Measurements from ENCODE around the gene STUB1. TPM values are rescaled to one million over a fixed set of nuclear protein-coding genes. Genes with fewer than 3 reads are reported as not detected.

The STUB1 gene
- total and polyA plus RNA-seq, 2 experiments from 2014 or later, result 91.7 to 108 TPM

GRCh38 chr16:727291-727977, 47.2 kb downstream of the STUB1 start (continued):
- TF ChIP-seq, protein P1, sequence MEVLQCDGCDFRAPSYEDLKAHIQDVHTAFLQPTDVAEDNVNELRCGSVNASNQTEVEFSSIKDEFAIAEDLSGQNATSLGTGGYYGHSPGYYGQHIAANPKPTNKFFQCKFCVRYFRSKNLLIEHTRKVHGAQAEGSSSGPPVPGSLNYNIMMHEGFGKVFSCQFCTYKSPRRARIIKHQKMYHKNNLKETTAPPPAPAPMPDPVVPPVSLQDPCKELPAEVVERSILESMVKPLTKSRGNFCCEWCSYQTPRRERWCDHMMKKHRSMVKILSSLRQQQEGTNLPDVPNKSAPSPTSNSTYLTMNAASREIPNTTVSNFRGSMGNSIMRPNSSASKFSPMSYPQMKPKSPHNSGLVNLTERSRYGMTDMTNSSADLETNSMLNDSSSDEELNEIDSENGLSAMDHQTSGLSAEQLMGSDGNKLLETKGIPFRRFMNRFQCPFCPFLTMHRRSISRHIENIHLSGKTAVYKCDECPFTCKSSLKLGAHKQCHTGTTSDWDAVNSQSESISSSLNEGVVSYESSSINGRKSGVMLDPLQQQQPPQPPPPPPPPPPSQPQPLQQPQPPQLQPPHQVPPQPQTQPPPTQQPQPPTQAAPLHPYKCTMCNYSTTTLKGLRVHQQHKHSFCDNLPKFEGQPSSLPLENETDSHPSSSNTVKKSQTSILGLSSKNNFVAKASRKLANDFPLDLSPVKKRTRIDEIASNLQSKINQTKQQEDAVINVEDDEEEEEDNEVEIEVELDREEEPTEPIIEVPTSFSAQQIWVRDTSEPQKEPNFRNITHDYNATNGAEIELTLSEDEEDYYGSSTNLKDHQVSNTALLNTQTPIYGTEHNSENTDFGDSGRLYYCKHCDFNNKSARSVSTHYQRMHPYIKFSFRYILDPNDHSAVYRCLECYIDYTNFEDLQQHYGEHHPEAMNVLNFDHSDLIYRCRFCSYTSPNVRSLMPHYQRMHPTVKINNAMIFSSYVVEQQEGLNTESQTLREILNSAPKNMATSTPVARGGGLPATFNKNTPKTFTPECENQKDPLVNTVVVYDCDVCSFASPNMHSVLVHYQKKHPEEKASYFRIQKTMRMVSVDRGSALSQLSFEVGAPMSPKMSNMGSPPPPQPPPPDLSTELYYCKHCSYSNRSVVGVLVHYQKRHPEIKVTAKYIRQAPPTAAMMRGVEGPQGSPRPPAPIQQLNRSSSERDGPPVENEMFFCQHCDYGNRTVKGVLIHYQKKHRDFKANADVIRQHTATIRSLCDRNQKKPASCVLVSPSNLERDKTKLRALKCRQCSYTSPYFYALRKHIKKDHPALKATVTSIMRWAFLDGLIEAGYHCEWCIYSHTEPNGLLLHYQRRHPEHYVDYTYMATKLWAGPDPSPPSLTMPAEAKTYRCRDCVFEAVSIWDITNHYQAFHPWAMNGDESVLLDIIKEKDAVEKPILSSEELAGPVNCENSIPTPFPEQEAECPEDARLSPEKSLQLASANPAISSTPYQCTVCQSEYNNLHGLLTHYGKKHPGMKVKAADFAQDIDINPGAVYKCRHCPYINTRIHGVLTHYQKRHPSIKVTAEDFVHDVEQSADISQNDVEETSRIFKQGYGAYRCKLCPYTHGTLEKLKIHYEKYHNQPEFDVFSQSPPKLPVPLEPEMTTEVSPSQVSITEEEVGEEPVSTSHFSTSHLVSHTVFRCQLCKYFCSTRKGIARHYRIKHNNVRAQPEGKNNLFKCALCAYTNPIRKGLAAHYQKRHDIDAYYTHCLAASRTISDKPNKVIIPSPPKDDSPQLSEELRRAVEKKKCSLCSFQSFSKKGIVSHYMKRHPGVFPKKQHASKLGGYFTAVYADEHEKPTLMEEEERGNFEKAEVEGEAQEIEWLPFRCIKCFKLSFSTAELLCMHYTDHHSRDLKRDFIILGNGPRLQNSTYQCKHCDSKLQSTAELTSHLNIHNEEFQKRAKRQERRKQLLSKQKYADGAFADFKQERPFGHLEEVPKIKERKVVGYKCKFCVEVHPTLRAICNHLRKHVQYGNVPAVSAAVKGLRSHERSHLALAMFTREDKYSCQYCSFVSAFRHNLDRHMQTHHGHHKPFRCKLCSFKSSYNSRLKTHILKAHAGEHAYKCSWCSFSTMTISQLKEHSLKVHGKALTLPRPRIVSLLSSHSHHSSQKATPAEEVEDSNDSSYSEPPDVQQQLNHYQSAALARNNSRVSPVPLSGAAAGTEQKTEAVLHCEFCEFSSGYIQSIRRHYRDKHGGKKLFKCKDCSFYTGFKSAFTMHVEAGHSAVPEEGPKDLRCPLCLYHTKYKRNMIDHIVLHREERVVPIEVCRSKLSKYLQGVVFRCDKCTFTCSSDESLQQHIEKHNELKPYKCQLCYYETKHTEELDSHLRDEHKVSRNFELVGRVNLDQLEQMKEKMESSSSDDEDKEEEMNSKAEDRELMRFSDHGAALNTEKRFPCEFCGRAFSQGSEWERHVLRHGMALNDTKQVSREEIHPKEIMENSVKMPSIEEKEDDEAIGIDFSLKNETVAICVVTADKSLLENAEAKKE (CRISPR knock-in tag; IDR thresholded peaks at IDR 0.05), result no peak
- TF ChIP-seq CREB1 (CRISPR knock-in tag; IDR thresholded peaks at IDR 0.05; ENCODE audit: low read depth), result no peak
- no peak for TF ChIP-seq EZH2phosphoT487 (IDR thresholded peaks at IDR 0.05; ENCODE audit: unreplicated experiment)
- TF ChIP-seq EZH2 (IDR thresholded peaks at IDR 0.05; ENCODE audit: low read depth, unreplicated experiment), result no peak
- no peak for TF ChIP-seq STAT1 (IDR thresholded peaks at IDR 0.05; ENCODE audit: unreplicated experiment)
- TF ChIP-seq NANOG (IDR thresholded peaks at IDR 0.05; ENCODE audit: borderline replicate concordance), result no peak
- TF ChIP-seq JUNB (IDR thresholded peaks at IDR 0.05; ENCODE audit: unreplicated experiment), result no peak
- TF ChIP-seq ETS1 (IDR thresholded peaks at IDR 0.05), result no peak

Data from GM23338 (cell line).